Ishikawa (cell line): ENCODE measurements around the gene NEK7.
A peak's percentile ranks its signal among the peaks of the same experiment; 100 is the strongest.

Experiments used
- CEBPB ChIP-seq: IDR thresholded peaks from 2 replicates; pipeline ENCODE4 v1.6.1; 2012
- CREB1 ChIP-seq: IDR thresholded peaks from 2 replicates; pipeline ENCODE4 v1.6.1; 2012; ENCODE audit warnings: low read depth
- EGR1 ChIP-seq: IDR thresholded peaks from 2 replicates; pipeline ENCODE4 v1.6.1; 2012
- EP300 ChIP-seq: IDR thresholded peaks from 2 replicates; pipeline ENCODE4 v1.6.1; 2012; ENCODE audit warnings: borderline replicate concordance
- FOXM1 ChIP-seq: IDR thresholded peaks from 2 replicates; pipeline ENCODE4 v1.6.1; 2012; ENCODE audit warnings: low read depth, borderline replicate concordance
- NFIC ChIP-seq: IDR thresholded peaks from 2 replicates; pipeline ENCODE4 v1.6.1; 2012
- RAD21 ChIP-seq: IDR thresholded peaks from 2 replicates; pipeline ENCODE4 v1.6.1; 2012; ENCODE audit warnings: low read depth
- TAF1 ChIP-seq: IDR thresholded peaks from 2 replicates; pipeline ENCODE4 v1.6.1; 2012; ENCODE audit warnings: low read depth, mild to moderate bottlenecking
- TCF12 ChIP-seq: IDR thresholded peaks from 2 replicates; pipeline ENCODE4 v1.6.1; 2012; ENCODE audit warnings: low read depth
- TEAD4 ChIP-seq: IDR thresholded peaks from 2 replicates; pipeline ENCODE4 v1.6.1; 2012
- YY1 ChIP-seq: IDR thresholded peaks from 2 replicates; pipeline ENCODE4 v1.6.1; 2012; ENCODE audit warnings: low read depth
- ZBTB7A ChIP-seq: IDR thresholded peaks from 2 replicates; pipeline ENCODE4 v1.6.1; 2012; ENCODE audit warnings: low read depth
- TF ChIP-seq, protein P1 (sequence below): IDR thresholded peaks from 2 replicates; pipeline ENCODE4 v1.6.1; 2012
- TF ChIP-seq, protein P2 (sequence below): IDR thresholded peaks from 2 replicates; pipeline ENCODE4 v1.6.1; 2012; ENCODE audit warnings: low read depth, mild to moderate bottlenecking
- TF ChIP-seq, protein P3 (sequence below): IDR thresholded peaks from 2 replicates; pipeline ENCODE4 v1.6.1; 2012

The NEK7 gene

DNA sequence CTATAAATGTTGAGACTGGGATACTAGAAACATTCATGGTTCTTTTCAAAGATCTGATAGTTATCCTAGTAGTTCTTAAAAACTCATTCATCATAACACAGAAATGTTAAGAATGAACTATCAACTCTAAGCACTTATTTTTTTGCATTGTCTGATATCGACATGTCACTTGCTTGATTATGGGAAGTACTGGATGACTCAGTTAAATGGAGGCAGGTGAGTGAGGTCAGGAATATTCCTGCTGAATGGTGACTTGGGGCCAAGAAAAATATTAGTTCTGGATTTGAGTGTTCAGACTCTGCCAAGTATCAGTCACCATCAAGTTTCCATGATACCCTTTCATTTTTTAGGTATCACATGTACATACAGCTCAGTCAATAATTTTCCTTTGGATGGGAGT lies 63.6 kb downstream of the NEK7 start:
- TF ChIP-seq ZBTB7A (no peak), TCF12 (no peak), NFIC (peak; percentile 45), RAD21 (no peak), EGR1 (no peak)
- TF ChIP-seq, protein P1, sequence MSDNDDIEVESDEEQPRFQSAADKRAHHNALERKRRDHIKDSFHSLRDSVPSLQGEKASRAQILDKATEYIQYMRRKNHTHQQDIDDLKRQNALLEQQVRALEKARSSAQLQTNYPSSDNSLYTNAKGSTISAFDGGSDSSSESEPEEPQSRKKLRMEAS = no peak
- TF ChIP-seq, protein P2, sequence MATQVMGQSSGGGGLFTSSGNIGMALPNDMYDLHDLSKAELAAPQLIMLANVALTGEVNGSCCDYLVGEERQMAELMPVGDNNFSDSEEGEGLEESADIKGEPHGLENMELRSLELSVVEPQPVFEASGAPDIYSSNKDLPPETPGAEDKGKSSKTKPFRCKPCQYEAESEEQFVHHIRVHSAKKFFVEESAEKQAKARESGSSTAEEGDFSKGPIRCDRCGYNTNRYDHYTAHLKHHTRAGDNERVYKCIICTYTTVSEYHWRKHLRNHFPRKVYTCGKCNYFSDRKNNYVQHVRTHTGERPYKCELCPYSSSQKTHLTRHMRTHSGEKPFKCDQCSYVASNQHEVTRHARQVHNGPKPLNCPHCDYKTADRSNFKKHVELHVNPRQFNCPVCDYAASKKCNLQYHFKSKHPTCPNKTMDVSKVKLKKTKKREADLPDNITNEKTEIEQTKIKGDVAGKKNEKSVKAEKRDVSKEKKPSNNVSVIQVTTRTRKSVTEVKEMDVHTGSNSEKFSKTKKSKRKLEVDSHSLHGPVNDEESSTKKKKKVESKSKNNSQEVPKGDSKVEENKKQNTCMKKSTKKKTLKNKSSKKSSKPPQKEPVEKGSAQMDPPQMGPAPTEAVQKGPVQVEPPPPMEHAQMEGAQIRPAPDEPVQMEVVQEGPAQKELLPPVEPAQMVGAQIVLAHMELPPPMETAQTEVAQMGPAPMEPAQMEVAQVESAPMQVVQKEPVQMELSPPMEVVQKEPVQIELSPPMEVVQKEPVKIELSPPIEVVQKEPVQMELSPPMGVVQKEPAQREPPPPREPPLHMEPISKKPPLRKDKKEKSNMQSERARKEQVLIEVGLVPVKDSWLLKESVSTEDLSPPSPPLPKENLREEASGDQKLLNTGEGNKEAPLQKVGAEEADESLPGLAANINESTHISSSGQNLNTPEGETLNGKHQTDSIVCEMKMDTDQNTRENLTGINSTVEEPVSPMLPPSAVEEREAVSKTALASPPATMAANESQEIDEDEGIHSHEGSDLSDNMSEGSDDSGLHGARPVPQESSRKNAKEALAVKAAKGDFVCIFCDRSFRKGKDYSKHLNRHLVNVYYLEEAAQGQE = no peak

DNA sequence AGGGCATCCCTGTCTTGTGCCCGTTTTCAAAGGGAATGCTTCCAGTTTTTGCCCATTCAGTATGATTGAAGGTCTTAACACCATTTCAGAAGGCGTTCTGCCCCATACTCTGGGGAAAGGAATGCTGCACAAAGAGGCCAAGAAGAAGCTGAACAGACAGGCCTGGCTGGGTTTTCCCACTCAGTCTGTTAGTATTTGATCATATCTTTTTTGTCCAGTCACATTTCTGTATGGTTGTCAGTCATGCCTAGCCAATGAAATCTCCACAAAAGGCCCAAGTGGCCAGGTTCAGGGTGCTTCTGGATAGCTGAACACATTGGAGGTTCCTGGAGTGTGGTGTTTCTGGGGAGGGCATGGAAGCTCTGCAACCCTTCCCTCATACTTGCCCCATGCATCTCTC lies 72.1 kb downstream of the NEK7 start:
- TF ChIP-seq, protein P2 = no peak
- TF ChIP-seq TEAD4 = no peak
- no peak for TF ChIP-seq ZBTB7A
- TF ChIP-seq, protein P3, sequence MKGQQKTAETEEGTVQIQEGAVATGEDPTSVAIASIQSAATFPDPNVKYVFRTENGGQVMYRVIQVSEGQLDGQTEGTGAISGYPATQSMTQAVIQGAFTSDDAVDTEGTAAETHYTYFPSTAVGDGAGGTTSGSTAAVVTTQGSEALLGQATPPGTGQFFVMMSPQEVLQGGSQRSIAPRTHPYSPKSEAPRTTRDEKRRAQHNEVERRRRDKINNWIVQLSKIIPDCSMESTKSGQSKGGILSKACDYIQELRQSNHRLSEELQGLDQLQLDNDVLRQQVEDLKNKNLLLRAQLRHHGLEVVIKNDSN = no peak
- no peak for TF ChIP-seq NFIC
- no peak for TF ChIP-seq CREB1
- TF ChIP-seq FOXM1 = no peak
- TF ChIP-seq TCF12 = no peak
- TF ChIP-seq, protein P1 = no peak
- TF ChIP-seq YY1 = no peak
- no peak for TF ChIP-seq CEBPB
- TF ChIP-seq TAF1 = no peak
- no peak for TF ChIP-seq EP300
- no peak for TF ChIP-seq RAD21
- no peak for TF ChIP-seq EGR1

DNA sequence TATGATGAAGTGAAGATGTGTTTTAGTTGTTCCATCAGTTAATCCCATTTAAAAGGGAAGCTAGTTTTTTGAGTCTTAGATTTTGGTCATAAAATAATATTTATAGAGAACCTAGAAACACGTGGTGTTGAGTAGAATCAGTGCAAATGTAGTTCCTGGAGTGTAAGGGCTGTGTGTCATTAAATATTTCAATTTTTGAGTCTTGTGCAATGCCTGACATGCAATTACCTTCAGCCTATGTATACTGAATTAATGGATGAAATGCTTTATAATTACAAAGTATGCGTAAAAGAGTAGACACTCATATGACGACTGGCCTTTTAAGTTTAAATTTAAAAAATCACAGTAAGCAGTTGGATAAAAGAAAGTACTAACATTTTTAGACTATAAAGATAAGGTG lies 75.0 kb downstream of the NEK7 start:
- TF ChIP-seq CEBPB = peak; percentile 67
- no peak for TF ChIP-seq EP300

DNA sequence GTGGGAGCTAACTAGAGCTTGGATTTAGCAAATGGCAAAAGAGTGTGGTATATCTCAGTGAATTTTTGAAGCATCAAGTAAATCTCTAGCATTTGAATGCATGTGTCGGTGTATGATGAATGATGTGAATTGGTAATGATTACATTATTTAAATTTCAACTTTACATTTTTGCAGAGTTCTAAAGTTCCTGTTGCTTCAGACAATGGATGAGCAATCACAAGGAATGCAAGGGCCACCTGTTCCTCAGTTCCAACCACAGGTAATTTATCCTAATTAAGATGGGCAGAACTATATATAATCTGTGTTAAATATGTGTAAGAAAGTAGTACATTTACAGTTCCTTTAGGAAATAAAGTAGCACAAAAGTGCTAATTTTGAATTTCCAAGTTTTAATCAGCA lies 75.6 kb downstream of the NEK7 start:
- peak; percentile 49; the same call in 1 of the 2 replicates for TF ChIP-seq TCF12
- peak; percentile 50; the same call in 1 of the 2 replicates for TF ChIP-seq EP300
- TF ChIP-seq CEBPB = peak; percentile 19; the same call in 1 of the 2 replicates
- TF ChIP-seq YY1 = no peak
- TF ChIP-seq TEAD4 = peak; percentile 81

DNA sequence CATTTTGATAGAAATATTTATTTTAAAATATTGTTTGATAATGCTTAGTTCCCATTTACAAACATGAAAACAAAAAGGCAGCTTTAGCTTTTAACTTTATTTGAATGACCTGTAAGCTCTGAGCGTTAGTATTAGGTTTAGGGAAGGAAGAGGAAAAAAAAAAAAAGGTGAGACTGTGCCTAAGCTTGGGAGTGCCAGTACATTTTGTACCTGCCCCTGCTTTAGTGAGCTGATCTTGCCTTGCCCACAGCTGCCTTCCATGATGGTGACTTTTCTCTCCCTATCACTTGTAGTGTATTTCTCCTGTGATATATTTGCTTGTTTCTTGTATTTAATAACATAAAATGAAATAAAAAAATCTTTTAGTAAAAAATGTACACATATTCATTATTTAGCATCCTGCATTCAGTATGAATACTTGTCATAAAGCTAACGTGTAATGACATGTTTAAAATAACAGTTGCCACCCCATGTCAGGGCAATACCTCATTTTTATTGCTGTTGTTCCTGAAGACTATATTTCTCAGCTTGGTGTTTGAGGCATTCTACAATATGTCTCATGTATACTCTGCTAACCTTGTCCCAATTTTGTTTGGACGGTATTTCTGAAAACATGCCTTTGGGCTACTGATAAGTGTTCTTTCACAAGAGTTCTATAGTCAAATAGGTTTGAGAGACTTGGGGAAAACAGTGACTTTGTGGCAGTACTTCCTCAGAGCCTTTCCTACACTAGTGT lies 76.3 kb downstream of the NEK7 start:
- TF ChIP-seq EP300 = no peak
- no peak for TF ChIP-seq TCF12

DNA sequence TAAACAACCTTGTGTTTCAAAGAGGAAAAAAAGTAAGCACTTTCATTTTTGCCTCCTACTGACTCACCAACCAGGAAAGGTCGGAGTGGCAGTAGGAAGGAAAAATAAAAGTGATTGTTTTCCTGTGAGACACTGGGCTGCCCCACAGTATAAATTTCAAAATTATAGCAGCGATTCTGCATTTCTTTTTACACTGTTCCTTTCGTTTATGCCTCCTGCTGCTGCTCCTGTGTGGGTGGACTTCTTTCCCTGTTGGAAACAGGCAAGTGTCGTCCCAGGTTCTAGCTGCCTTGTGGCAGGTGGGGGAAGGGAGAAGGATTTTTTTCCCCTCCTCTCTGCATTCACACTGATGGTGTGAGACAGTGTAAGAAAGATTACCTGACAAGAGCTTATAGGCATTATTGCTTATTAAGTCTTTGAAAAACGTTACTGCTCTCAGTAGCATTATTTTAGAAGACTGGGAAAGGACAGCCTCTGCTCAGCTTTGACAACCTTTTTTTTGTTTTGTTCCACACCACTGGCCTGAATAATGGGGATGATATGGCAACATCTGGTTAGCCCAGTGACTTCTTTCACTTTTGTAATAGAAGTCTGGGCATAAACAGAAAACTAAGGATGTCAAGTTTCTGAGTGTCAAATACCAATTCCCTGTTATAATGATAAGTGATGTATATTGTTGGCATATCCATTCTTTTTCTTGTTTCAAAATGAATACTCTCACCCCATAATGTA lies 77.9 kb downstream of the NEK7 start:
- TF ChIP-seq, protein P3 = no peak
- TF ChIP-seq FOXM1 (no peak), EGR1 (peak; percentile 77)

DNA sequence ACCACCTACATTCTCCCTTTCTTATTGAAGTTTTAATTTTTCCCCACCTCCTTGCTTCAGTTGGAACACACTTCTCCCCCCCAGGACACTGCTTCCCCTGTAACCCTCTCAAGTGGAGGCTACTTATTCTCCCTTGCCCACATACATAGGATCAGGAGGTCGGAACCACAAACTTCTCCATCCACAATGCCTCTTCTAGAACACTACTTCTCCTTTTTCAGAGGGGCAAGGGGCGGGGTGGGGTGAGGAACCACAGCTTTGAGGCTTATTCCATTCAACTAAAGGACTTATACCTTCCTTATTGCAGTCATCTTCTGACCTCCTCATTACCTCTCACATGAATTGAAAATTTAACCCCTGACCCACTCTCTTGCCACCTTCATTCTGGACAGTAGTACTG lies 81.3 kb downstream of the NEK7 start:
- TF ChIP-seq, protein P1 = no peak
- no peak for TF ChIP-seq CEBPB
- TF ChIP-seq YY1 = no peak
- TF ChIP-seq EP300 = no peak
- no peak for TF ChIP-seq NFIC
- TF ChIP-seq RAD21 = no peak
- TF ChIP-seq TAF1 = no peak
